Testis (tissue), 2 donors: ENCODE data around the gene DGAT2.

Source experiments
- POLR2A ChIP-seq: fragments of 450-650 bp; IDR thresholded peaks from one replicate; pipeline ENCODE4 v1.6.1; 2017; ENCODE audit warnings: antibody characterized with exemption, mild to moderate bottlenecking, moderate library complexity
- TF ChIP-seq, protein P1 (sequence below), 3 experiments: fragments of 450-650 bp in 2 of 3; fragments of 200-600 bp in 1 of 3; sonication (generic) in 1 of 3; IDR thresholded peaks; one replicate each; pipeline ENCODE4 v1.5.1; 2016 to 2019; ENCODE audit warnings: antibody characterized with exemption in 3 of 3, mild to moderate bottlenecking in 2 of 3, moderate library complexity in 1 of 3

DNA sequence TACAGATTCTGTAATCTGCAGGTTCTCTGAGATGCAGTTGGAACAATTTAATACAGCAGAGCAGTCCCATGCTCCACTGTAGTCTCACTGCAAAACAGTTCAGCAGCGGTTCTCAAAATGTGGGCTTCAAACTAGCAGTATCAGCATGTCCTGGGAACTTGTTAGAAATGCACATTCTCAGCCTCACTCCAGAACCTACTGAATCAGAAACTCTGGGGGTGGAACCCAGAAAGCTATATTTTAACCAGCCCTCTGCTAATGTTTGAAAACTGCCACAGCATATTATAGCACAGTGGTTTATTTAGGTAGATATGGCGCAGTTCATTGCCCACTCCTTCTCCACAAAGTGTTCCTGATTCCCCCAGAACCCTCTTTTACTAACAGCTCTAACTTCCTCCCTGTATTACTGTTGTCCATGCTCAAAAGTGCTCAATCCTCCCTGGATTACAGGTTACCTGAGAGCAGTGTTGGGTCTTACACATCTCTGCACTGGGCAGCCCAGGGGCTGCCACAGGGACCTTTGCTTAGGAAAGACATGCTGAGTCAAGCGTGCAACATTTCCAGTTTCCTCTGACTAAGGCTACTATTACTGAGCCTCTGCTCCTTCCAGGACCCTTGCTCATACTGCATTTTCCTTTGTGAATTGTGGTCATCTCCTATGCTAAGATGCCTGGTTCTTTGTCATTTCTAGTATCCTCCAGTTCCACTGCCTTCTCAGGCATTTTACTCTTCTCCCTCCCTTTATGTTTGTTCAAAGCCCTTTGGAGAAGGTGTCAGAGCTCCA, 7.7 kb upstream of the DGAT2 start:
- TF ChIP-seq, protein P1, sequence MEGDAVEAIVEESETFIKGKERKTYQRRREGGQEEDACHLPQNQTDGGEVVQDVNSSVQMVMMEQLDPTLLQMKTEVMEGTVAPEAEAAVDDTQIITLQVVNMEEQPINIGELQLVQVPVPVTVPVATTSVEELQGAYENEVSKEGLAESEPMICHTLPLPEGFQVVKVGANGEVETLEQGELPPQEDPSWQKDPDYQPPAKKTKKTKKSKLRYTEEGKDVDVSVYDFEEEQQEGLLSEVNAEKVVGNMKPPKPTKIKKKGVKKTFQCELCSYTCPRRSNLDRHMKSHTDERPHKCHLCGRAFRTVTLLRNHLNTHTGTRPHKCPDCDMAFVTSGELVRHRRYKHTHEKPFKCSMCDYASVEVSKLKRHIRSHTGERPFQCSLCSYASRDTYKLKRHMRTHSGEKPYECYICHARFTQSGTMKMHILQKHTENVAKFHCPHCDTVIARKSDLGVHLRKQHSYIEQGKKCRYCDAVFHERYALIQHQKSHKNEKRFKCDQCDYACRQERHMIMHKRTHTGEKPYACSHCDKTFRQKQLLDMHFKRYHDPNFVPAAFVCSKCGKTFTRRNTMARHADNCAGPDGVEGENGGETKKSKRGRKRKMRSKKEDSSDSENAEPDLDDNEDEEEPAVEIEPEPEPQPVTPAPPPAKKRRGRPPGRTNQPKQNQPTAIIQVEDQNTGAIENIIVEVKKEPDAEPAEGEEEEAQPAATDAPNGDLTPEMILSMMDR (IDR thresholded peaks at IDR 0.05) = no peak
- TF ChIP-seq POLR2A = no peak
